ENCODE data around the gene ALOX12. TPM values are rescaled to one million over a fixed set of nuclear protein-coding genes. Genes with fewer than 3 reads are reported as not detected.

ALOX12 gene
- total RNA-seq, 2 donors from 2014 or later, result not detected

GRCh38 chr17:7010523-7010922, 14.7 kb downstream of the ALOX12 start:
- Mint-ChIP-seq H3K27me3 (no peaks in the 10 kb centered on the region), H3K4me1 (ENCODE audit: low read depth in 2 of 2) (peaks cover 49 to 52% of the 10 kb centered on the region in 2 donors), H3K4me3 (peak overlapping the region; percentile 99), H3K36me3 (peaks cover 12% of the 10 kb centered on the region), H3K9me3 (no peaks in the 10 kb centered on the region), H3K27ac (peak overlapping the region in 1 of 2 donors; percentile 33)
- ATAC-seq, result no peak
- no peak for DNase-seq (ENCODE audit: low spot score)

- no peak for ATAC-seq
- no peaks in the 10 kb centered on the region for H3K9me3 Mint-ChIP-seq
- peak overlapping the region; percentile 98 to 99 for H3K27ac Mint-ChIP-seq
- H3K4me1 Mint-ChIP-seq (ENCODE audit: low read depth in 2 of 2), result peaks cover 58 to 59% of the 10 kb centered on the region in 2 donors
- H3K4me3 Mint-ChIP-seq, result peak overlapping the region; percentile 99
- H3K27me3 Mint-ChIP-seq, result no peaks in the 10 kb centered on the region
- H3K36me3 Mint-ChIP-seq, result peaks cover 12% of the 10 kb centered on the region
- DNase-seq (ENCODE audit: low spot score), result no peak
Measured at GRCh38 chr17:7011415-7011814, 15.6 kb downstream of the ALOX12 start.

GRCh38 chr17:7011942-7012254, 16.0 kb downstream of the ALOX12 start:
- ATAC-seq (no peak), DNase-seq (ENCODE audit: low spot score) (no peak)
- Mint-ChIP-seq H3K27me3 (no peaks in the 10 kb centered on the region), H3K27ac (peak overlapping the region; percentile 98 to 99), H3K9me3 (no peaks in the 10 kb centered on the region), H3K36me3 (peaks cover 12% of the 10 kb centered on the region), H3K4me3 (peak overlapping the region; percentile 99), H3K4me1 (ENCODE audit: low read depth in 2 of 2) (peaks cover 58 to 60% of the 10 kb centered on the region in 2 donors)

GRCh38 chr17:7014261-7014994, 18.6 kb downstream of the ALOX12 start:
- peaks cover 70 to 72% of the 10 kb centered on the region in 2 donors for H3K4me1 Mint-ChIP-seq (ENCODE audit: low read depth in 2 of 2)
- ATAC-seq (peak; percentile 92 to 94), DNase-seq (ENCODE audit: low spot score) (peak; percentile 99)
- peak overlapping the region; percentile 98 to 99 for H3K27ac Mint-ChIP-seq
- peak overlapping the region; percentile 99 for H3K4me3 Mint-ChIP-seq
- no peaks in the 10 kb centered on the region for H3K27me3 Mint-ChIP-seq
- H3K36me3 Mint-ChIP-seq, result peaks cover 12% of the 10 kb centered on the region
- H3K9me3 Mint-ChIP-seq, result no peaks in the 10 kb centered on the region

- no peaks in the 10 kb centered on the region for H3K9me3 Mint-ChIP-seq
- H3K36me3 Mint-ChIP-seq, result peaks cover 12% of the 10 kb centered on the region
- H3K4me1 Mint-ChIP-seq (ENCODE audit: low read depth in 2 of 2), result peaks cover 63 to 71% of the 10 kb centered on the region in 2 donors
- peak overlapping the region; percentile 98 to 99 for H3K27ac Mint-ChIP-seq
- ATAC-seq (peak; percentile 55 to 70), DNase-seq (ENCODE audit: low spot score) (peak; percentile 93)
- H3K27me3 Mint-ChIP-seq, result no peaks in the 10 kb centered on the region
- peak overlapping the region; percentile 99 for H3K4me3 Mint-ChIP-seq
Measured at GRCh38 chr17:7014995-7015958, 19.4 kb downstream of the ALOX12 start.

GRCh38 chr17:7016418-7016817, 20.6 kb downstream of the ALOX12 start:
- no peaks in the 10 kb centered on the region for H3K9me3 Mint-ChIP-seq
- H3K4me1 Mint-ChIP-seq (ENCODE audit: low read depth in 2 of 2), result peaks cover 66 to 72% of the 10 kb centered on the region in 2 donors
- peak overlapping the region; percentile 99 for H3K4me3 Mint-ChIP-seq
- H3K27me3 Mint-ChIP-seq, result no peaks in the 10 kb centered on the region
- DNase-seq (ENCODE audit: low spot score) (no peak), ATAC-seq (no peak)
- H3K36me3 Mint-ChIP-seq, result peaks cover 12% of the 10 kb centered on the region
- H3K27ac Mint-ChIP-seq, result peak overlapping the region; percentile 98 to 99

GRCh38 chr17:7016886-7017826, 21.3 kb downstream of the ALOX12 start:
- no peaks in the 10 kb centered on the region for H3K9me3 Mint-ChIP-seq
- no peaks in the 10 kb centered on the region for H3K27me3 Mint-ChIP-seq
- ATAC-seq, result no peak
- peaks cover 64 to 72% of the 10 kb centered on the region in 2 donors for H3K4me1 Mint-ChIP-seq (ENCODE audit: low read depth in 2 of 2)
- peak overlapping the region; percentile 99 for H3K4me3 Mint-ChIP-seq
- peaks cover 12% of the 10 kb centered on the region for H3K36me3 Mint-ChIP-seq
- DNase-seq (ENCODE audit: low spot score), result no peak
- H3K27ac Mint-ChIP-seq, result peak overlapping the region; percentile 98 to 99

- peaks cover 12% of the 10 kb centered on the region for H3K36me3 Mint-ChIP-seq
- peak overlapping the region; percentile 99 for H3K4me3 Mint-ChIP-seq
- DNase-seq (ENCODE audit: low spot score) (peak; percentile 84), ATAC-seq (no peak)
- H3K9me3 Mint-ChIP-seq, result no peaks in the 10 kb centered on the region
- peaks cover 66 to 74% of the 10 kb centered on the region in 2 donors for H3K4me1 Mint-ChIP-seq (ENCODE audit: low read depth in 2 of 2)
- peak overlapping the region; percentile 98 to 99 for H3K27ac Mint-ChIP-seq
- H3K27me3 Mint-ChIP-seq, result no peaks in the 10 kb centered on the region
Measured at GRCh38 chr17:7017827-7018200, 22.0 kb downstream of the ALOX12 start.

GRCh38 chr17:7018331-7018964, 22.6 kb downstream of the ALOX12 start:
- H3K9me3 Mint-ChIP-seq, result no peaks in the 10 kb centered on the region
- peaks cover 8% of the 10 kb centered on the region for H3K36me3 Mint-ChIP-seq
- DNase-seq (ENCODE audit: low spot score) (no peak), ATAC-seq (no peak)
- H3K27ac Mint-ChIP-seq, result peak overlapping the region; percentile 98 to 99
- H3K4me1 Mint-ChIP-seq (ENCODE audit: low read depth in 2 of 2), result peaks cover 72 to 74% of the 10 kb centered on the region in 2 donors
- H3K4me3 Mint-ChIP-seq, result peak overlapping the region; percentile 99
- no peaks in the 10 kb centered on the region for H3K27me3 Mint-ChIP-seq

GRCh38 chr17:7019367-7019766, 23.5 kb downstream of the ALOX12 start:
- H3K4me3 Mint-ChIP-seq, result no peak overlapping the region
- H3K4me1 Mint-ChIP-seq (ENCODE audit: low read depth in 2 of 2), result peaks cover 69 to 72% of the 10 kb centered on the region in 2 donors
- DNase-seq (ENCODE audit: low spot score) (no peak), ATAC-seq (no peak)
- H3K27ac Mint-ChIP-seq, result peak overlapping the region; percentile 65 to 99
- H3K9me3 Mint-ChIP-seq, result no peaks in the 10 kb centered on the region
- no peaks in the 10 kb centered on the region for H3K27me3 Mint-ChIP-seq
- H3K36me3 Mint-ChIP-seq, result peaks cover under 1% of the 10 kb centered on the region

- DNase-seq (ENCODE audit: low spot score), result no peak
- Mint-ChIP-seq H3K27ac (peak overlapping the region; percentile 65 to 74), H3K36me3 (no peaks in the 10 kb centered on the region), H3K9me3 (no peaks in the 10 kb centered on the region), H3K4me1 (ENCODE audit: low read depth in 2 of 2) (peaks cover 68 to 71% of the 10 kb centered on the region in 2 donors), H3K4me3 (no peak overlapping the region), H3K27me3 (no peaks in the 10 kb centered on the region)
- ATAC-seq, result no peak
Measured at GRCh38 chr17:7019839-7020519, 24.1 kb downstream of the ALOX12 start.

- Mint-ChIP-seq H3K36me3 (no peaks in the 10 kb centered on the region), H3K27me3 (no peaks in the 10 kb centered on the region), H3K27ac (peak overlapping the region; percentile 19 to 74), H3K4me1 (ENCODE audit: low read depth in 2 of 2) (peaks cover 57 to 63% of the 10 kb centered on the region in 2 donors), H3K4me3 (peak overlapping the region; percentile 80), H3K9me3 (no peaks in the 10 kb centered on the region)
- no peak for ATAC-seq
- DNase-seq (ENCODE audit: low spot score), result no peak
Measured at GRCh38 chr17:7020894-7021664, 25.2 kb downstream of the ALOX12 start.
